Liver (tissue), 9 donors: ENCODE data around the gene ZNRF2. TPM values are rescaled to one million over a fixed set of nuclear protein-coding genes. Genes with fewer than 3 reads are reported as not detected.

Experiments
- DNase-seq: peaks from one replicate; pipeline ENCODE4 v3.0.0-alpha.2; 2017; ENCODE audit warnings: low spot score
- H3K27ac ChIP-seq, 2 donors: one replicate each; pipeline ENCODE4 v1.7.0; 2013; ENCODE audit warnings: inconsistent platforms in 2 of 2, low read length in 2 of 2, control low read depth in 1 of 2, low read depth in 1 of 2, mild to moderate bottlenecking in 1 of 2
- H3K27me3 ChIP-seq, 4 donors: one replicate each; pipeline versions ENCODE4 v1.6.1 to v1.7.0; 2013; ENCODE audit warnings: low read length in 3 of 4, inconsistent platforms in 1 of 4, mild to moderate bottlenecking in 1 of 4, moderate library complexity in 1 of 4; ENCODE audit not compliant: control insufficient read depth in 4 of 4, insufficient read depth in 4 of 4
- H3K36me3 ChIP-seq, 4 donors: one replicate each; pipeline versions ENCODE4 v1.6.1 to v1.7.0; 2013; ENCODE audit warnings: low read length in 3 of 4, mild to moderate bottlenecking in 3 of 4, low read depth in 1 of 4, moderate library complexity in 1 of 4; ENCODE audit not compliant: control insufficient read depth in 4 of 4, insufficient read depth in 3 of 4
- H3K4me1 ChIP-seq, 4 donors: one replicate each; pipeline versions ENCODE4 v1.6.1 to v1.7.0; 2013; ENCODE audit warnings: low read length in 3 of 4, mild to moderate bottlenecking in 3 of 4, moderate library complexity in 1 of 4; ENCODE audit not compliant: control insufficient read depth in 4 of 4, insufficient read depth in 4 of 4
- H3K4me3 ChIP-seq, 3 donors: one replicate each; pipeline versions ENCODE4 v1.6.1 to v1.7.0; 2013; ENCODE audit warnings: low read length in 3 of 3, control low read depth in 1 of 3, low read depth in 1 of 3, mild to moderate bottlenecking in 1 of 3
- H3K9ac ChIP-seq, 2 donors: one replicate each; pipeline ENCODE4 v1.7.0; 2013; ENCODE audit warnings: low read length in 2 of 2, mild to moderate bottlenecking in 2 of 2, moderate library complexity in 2 of 2, control low read depth in 1 of 2, low read depth in 1 of 2
- H3K9me3 ChIP-seq, 4 donors: one replicate each; pipeline versions ENCODE4 v1.6.1 to v1.7.0; 2013; ENCODE audit warnings: low read length in 3 of 4; ENCODE audit not compliant: control insufficient read depth in 4 of 4
- ATF3 ChIP-seq: IDR thresholded peaks from 2 replicates; pipeline ENCODE4 v1.6.1; 2016; ENCODE audit warnings: antibody characterized with exemption
- EGR1 ChIP-seq, 2 donors: IDR thresholded peaks; 2 replicates each; pipeline ENCODE4 v1.6.1; 2016 to 2018; ENCODE audit warnings: antibody characterized with exemption in 2 of 2, low read depth in 2 of 2
- FOXA1 ChIP-seq: IDR thresholded peaks from 2 replicates; pipeline ENCODE4 v1.6.1; 2016; ENCODE audit warnings: antibody characterized with exemption
- FOXA2 ChIP-seq: IDR thresholded peaks from 2 replicates; pipeline ENCODE4 v1.6.1; 2016; ENCODE audit warnings: antibody characterized with exemption
- GABPA ChIP-seq, 2 donors: IDR thresholded peaks in 1 of 2; conservative IDR thresholded peaks in 1 of 2; 2 replicates each; pipeline ENCODE4 v1.6.1; 2016; ENCODE audit warnings: antibody characterized with exemption in 2 of 2, mild to moderate bottlenecking in 1 of 2, moderate library complexity in 1 of 2
- HNF4A ChIP-seq, 2 donors: conservative IDR thresholded peaks; 2 replicates each; pipeline ENCODE4 v1.6.1; 2016; ENCODE audit warnings: antibody characterized with exemption in 2 of 2, mild to moderate bottlenecking in 2 of 2
- HNF4G ChIP-seq: IDR thresholded peaks from 2 replicates; pipeline ENCODE4 v1.6.1; 2016; ENCODE audit warnings: antibody characterized with exemption
- MAX ChIP-seq: IDR thresholded peaks from 2 replicates; pipeline ENCODE4 v1.6.1; 2016; ENCODE audit warnings: antibody characterized with exemption
- NR2F2 ChIP-seq: IDR thresholded peaks from 2 replicates; pipeline ENCODE4 v1.6.1; 2016; ENCODE audit warnings: antibody characterized with exemption
- RAD21 ChIP-seq, 2 donors: IDR thresholded peaks; 2 replicates each; pipeline ENCODE4 v1.6.1; 2016; ENCODE audit warnings: antibody characterized with exemption in 2 of 2, mild to moderate bottlenecking in 2 of 2
- REST ChIP-seq: IDR thresholded peaks from 2 replicates; pipeline ENCODE4 v1.6.1; 2016; ENCODE audit warnings: antibody characterized with exemption, mild to moderate bottlenecking
- RXRA ChIP-seq, 2 donors: IDR thresholded peaks; 2 replicates each; pipeline ENCODE4 v1.6.1; 2017 to 2018; ENCODE audit warnings: antibody characterized with exemption in 2 of 2, mild to moderate bottlenecking in 1 of 2
- SP1 ChIP-seq: IDR thresholded peaks from 2 replicates; pipeline ENCODE4 v1.6.1; 2018; ENCODE audit warnings: antibody characterized with exemption, mild to moderate bottlenecking
- TAF1 ChIP-seq: conservative IDR thresholded peaks from 2 replicates; pipeline ENCODE4 v1.6.1; 2016; ENCODE audit warnings: antibody characterized with exemption, mild to moderate bottlenecking
- YY1 ChIP-seq: IDR thresholded peaks from 2 replicates; pipeline ENCODE4 v1.6.1; 2016; ENCODE audit warnings: antibody characterized with exemption, mild to moderate bottlenecking
- whole genome bisulfite sequencing: extraction: QIAGEN DNeasy Blood & Tissue Kit; methylation state at CpG from one replicate; pipeline ENCODE4 v1.1.7; 2013; 5-methylcytosine and 5-hydroxymethylcytosine counted together
- polyA plus RNA-seq, 2 donors: library from polyadenylated mRNA; stranded (reverse) in 1 of 2; unstranded in 1 of 2; fragments of 200-250 nt in 1 of 2; fragments of >200 nt in 1 of 2; fragmentation: Nextera tagmentation in 1 of 2; extraction: Ambion mirVana in 1 of 2; gene quantifications; one replicate each; pipeline versions ENCODE4 v1.2.1 to v1.2.3, GENCODE V29; 2013 to 2015
- total RNA-seq, 2 donors: library from RNA; depleted of rRNA; stranded (reverse); fragments of >200 nt; gene quantifications; one replicate each; pipeline ENCODE4 v1.2.3, GENCODE V29; 2014
- TF ChIP-seq, protein P1 (sequence below): IDR thresholded peaks from 2 replicates; pipeline ENCODE4 v1.6.1; 2016; ENCODE audit warnings: antibody characterized with exemption
- TF ChIP-seq, protein P2 (sequence below): fragments of 150-350 bp; IDR thresholded peaks from 2 replicates; pipeline ENCODE4 v1.5.1; 2017; ENCODE audit warnings: improper control_type of control experiment, low read depth, low read length; ENCODE audit not compliant: missing input control
- donor health status: healthy.
- donor health status: healthy.
- donor health status: healthy.
- donor health status: healthy.
- donor health status: healthy.

ZNRF2 gene
- total and polyA plus RNA-seq, 4 donors: 6.9 to 30.0 (median 12.7) TPM

- no peaks in the 10 kb centered on the region for H3K27me3 ChIP-seq
- TF ChIP-seq TAF1 (no peak), HNF4A (conservative IDR thresholded peaks at IDR 0.05) (no peak), SP1 (no peak), HNF4G (no peak), MAX (no peak), EGR1 (IDR thresholded peaks at IDR 0.05; ENCODE audit: low read depth in 2 of 2) (no peak), RXRA (IDR thresholded peaks at IDR 0.05) (no peak), GABPA (IDR thresholded peaks at IDR 0.05 in 1 of 2, conservative IDR thresholded peaks at IDR 0.05 in 1 of 2) (no peak), FOXA1 (no peak), NR2F2 (no peak), RAD21 (IDR thresholded peaks at IDR 0.05) (no peak), REST (no peak)
- TF ChIP-seq, protein P1, sequence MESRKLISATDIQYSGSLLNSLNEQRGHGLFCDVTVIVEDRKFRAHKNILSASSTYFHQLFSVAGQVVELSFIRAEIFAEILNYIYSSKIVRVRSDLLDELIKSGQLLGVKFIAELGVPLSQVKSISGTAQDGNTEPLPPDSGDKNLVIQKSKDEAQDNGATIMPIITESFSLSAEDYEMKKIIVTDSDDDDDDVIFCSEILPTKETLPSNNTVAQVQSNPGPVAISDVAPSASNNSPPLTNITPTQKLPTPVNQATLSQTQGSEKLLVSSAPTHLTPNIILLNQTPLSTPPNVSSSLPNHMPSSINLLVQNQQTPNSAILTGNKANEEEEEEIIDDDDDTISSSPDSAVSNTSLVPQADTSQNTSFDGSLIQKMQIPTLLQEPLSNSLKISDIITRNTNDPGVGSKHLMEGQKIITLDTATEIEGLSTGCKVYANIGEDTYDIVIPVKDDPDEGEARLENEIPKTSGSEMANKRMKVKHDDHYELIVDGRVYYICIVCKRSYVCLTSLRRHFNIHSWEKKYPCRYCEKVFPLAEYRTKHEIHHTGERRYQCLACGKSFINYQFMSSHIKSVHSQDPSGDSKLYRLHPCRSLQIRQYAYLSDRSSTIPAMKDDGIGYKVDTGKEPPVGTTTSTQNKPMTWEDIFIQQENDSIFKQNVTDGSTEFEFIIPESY: no peak
- TF ChIP-seq, protein P2, sequence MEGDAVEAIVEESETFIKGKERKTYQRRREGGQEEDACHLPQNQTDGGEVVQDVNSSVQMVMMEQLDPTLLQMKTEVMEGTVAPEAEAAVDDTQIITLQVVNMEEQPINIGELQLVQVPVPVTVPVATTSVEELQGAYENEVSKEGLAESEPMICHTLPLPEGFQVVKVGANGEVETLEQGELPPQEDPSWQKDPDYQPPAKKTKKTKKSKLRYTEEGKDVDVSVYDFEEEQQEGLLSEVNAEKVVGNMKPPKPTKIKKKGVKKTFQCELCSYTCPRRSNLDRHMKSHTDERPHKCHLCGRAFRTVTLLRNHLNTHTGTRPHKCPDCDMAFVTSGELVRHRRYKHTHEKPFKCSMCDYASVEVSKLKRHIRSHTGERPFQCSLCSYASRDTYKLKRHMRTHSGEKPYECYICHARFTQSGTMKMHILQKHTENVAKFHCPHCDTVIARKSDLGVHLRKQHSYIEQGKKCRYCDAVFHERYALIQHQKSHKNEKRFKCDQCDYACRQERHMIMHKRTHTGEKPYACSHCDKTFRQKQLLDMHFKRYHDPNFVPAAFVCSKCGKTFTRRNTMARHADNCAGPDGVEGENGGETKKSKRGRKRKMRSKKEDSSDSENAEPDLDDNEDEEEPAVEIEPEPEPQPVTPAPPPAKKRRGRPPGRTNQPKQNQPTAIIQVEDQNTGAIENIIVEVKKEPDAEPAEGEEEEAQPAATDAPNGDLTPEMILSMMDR: no peak
- 92% methylated on average over 5 of the region's 5 CpGs for WGBS
- DNase-seq: no peak
- no peak overlapping the region for H3K27ac ChIP-seq
- no peak overlapping the region for H3K4me3 ChIP-seq
- H3K9ac ChIP-seq: no peak overlapping the region
- no peaks in the 10 kb centered on the region for H3K36me3 ChIP-seq
- H3K4me1 ChIP-seq: peaks cover 0 to 5% (median 4%) of the 10 kb centered on the region in 4 donors
- H3K9me3 ChIP-seq: no peaks in the 10 kb centered on the region
Measured at GRCh38 chr7:30244340-30244739, 40.1 kb upstream of the ZNRF2 start.

DNA sequence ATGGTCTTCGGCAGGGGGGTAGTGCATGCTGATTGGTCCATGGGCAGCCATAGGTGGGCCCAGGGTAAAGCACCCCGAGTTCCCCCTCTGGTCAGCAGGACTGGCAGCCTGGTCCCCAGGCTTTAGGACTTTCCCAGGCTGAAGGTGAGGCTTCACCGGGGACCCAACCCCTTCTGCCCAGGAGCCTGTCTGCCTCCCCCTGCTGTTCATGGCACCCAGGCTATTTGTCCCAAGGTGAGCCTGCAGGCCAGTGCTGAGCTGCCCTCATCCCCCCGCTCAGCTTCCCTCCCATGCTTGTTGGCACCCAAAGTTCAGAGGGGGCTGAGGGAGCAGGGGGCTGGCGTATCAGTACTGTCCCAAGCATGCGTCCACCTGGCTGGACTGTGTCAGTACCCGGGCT lies 38.5 kb upstream of the ZNRF2 start:
- Histone ChIP-seq H3K9me3 (no peaks in the 10 kb centered on the region), H3K4me1 (peaks cover 0 to 8% (median 2%) of the 10 kb centered on the region in 4 donors), H3K36me3 (no peaks in the 10 kb centered on the region), H3K9ac (no peak overlapping the region), H3K27me3 (no peaks in the 10 kb centered on the region), H3K4me3 (no peak overlapping the region), H3K27ac (no peak overlapping the region)
- TF ChIP-seq ATF3 (no peak), YY1 (no peak), GABPA (IDR thresholded peaks at IDR 0.05 in 1 of 2, conservative IDR thresholded peaks at IDR 0.05 in 1 of 2) (no peak), HNF4G (no peak), EGR1 (IDR thresholded peaks at IDR 0.05; ENCODE audit: low read depth in 2 of 2) (no peak), FOXA2 (no peak), TAF1 (no peak), HNF4A (conservative IDR thresholded peaks at IDR 0.05) (no peak)
- TF ChIP-seq, protein P2: no peak
- WGBS: 97% methylated on average over 7 of the region's 7 CpGs
- no peak for DNase-seq
